GM12873 (cell line): Measurements from ENCODE around the gene LMCD1.

Experiments
- TF ChIP-seq, protein P1 (sequence below): IDR thresholded peaks from 2 replicates; pipeline ENCODE4 v1.5.1; 2012; ENCODE audit warnings: low read depth, mild to moderate bottlenecking, moderate library complexity, low read length, control low read depth; ENCODE audit not compliant: insufficient read depth; ENCODE audit errors: missing control alignments

Gene LMCD1

GRCh38 chr3:8485141-8485870 is 16.3 kb upstream of the LMCD1 start:
- TF ChIP-seq, protein P1, sequence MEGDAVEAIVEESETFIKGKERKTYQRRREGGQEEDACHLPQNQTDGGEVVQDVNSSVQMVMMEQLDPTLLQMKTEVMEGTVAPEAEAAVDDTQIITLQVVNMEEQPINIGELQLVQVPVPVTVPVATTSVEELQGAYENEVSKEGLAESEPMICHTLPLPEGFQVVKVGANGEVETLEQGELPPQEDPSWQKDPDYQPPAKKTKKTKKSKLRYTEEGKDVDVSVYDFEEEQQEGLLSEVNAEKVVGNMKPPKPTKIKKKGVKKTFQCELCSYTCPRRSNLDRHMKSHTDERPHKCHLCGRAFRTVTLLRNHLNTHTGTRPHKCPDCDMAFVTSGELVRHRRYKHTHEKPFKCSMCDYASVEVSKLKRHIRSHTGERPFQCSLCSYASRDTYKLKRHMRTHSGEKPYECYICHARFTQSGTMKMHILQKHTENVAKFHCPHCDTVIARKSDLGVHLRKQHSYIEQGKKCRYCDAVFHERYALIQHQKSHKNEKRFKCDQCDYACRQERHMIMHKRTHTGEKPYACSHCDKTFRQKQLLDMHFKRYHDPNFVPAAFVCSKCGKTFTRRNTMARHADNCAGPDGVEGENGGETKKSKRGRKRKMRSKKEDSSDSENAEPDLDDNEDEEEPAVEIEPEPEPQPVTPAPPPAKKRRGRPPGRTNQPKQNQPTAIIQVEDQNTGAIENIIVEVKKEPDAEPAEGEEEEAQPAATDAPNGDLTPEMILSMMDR, result no peak

- TF ChIP-seq, protein P1, result no peak
Measured at GRCh38 chr3:8485943-8486342, 15.7 kb upstream of the LMCD1 start.

- TF ChIP-seq, protein P1, result no peak
Measured at GRCh38 chr3:8486434-8486833, 15.2 kb upstream of the LMCD1 start.

GRCh38 chr3:8486936-8487335 is 14.7 kb upstream of the LMCD1 start:
- TF ChIP-seq, protein P1, result no peak

DNA sequence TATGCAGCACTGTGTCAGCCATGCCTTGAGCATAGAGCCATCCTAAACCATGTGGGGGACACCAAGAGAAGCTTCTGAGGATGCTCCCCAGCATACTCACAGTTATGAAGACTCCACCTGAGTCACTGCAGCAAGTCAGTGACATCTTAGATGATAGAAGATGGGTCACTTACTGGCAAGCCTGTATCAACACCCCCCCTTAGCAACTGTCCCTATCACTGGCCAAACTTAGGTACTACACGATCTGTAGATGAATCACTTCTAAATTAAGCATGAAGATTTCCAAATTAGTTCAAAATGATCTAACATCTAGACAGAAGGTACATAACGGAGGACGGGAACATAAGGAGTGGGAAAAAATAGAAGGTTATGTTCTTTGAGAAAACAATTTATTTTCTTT is 13.2 kb upstream of the LMCD1 start:
- TF ChIP-seq, protein P1, result no peak

- TF ChIP-seq, protein P1, result no peak
Measured at GRCh38 chr3:8488877-8489276, 12.7 kb upstream of the LMCD1 start.

DNA sequence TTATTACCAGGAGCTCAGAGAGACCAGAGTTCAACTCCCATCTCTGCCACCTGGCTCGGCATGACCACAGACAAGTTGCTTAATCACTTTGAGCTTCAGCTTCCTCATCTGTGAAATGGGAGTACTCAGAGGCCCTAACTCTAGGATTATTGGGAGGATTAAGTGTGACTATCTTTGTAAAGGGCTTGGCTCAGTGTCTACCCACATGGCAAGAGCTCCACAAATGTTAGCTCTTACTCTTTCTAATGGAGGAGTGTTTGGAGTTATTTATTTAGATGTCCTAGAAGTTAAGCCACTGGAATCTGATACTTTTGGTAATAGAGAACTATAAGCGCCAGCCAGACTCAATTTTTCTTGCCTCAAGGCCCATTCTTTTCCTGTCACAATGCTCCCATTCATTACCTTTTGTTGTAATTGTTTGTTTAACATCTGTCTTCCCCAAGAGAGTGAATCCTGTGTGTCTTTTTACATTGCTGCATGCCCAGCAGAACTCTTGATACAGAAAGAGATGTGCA is 12.3 kb upstream of the LMCD1 start:
- TF ChIP-seq, protein P1, result no peak
